HCT116 (cell line): ENCODE data around the gene PSMD5. TPM values are rescaled to one million over a fixed set of nuclear protein-coding genes. Genes with fewer than 3 reads are reported as not detected.

ENCODE experiments used
- ATAC-seq: fragments of 200-7000 bp; cut with Tn5 transposase; 2 replicates; pipeline ENCODE4 v1.9.1; 2020; ENCODE audit warnings: mild to moderate bottlenecking, moderate library complexity
- BruUV-seq: library from RNA; stranded (reverse); fragments of 400-500 nt; replicated peaks from 2 replicates; lab custom pipeline; 2021; lab: Mats Ljungman, UMichigan
- CTCF ChIA-PET: fragments of 300-600 bp; sonication (Branson Sonifier 250); formaldehyde crosslinking; loops from one replicate; lab custom pipeline; 2021; ENCODE audit warnings: antibody characterized with exemption; lab: Charles Lee
- POLR2A ChIA-PET: fragments of 300-600, 350-600 bp; sonication (Branson Sonifier 250); formaldehyde crosslinking; loops from one replicate; lab custom pipeline; 2021; ENCODE audit warnings: antibody characterized with exemption; lab: Charles Lee
- RAD21 ChIA-PET, 2 experiments: fragments of 300-600 bp; sonication (Branson Sonifier 250); formaldehyde crosslinking; loops; one replicate each; lab custom pipeline; 2023; ENCODE audit warnings: low total read pairs in 2 of 2; ENCODE audit not compliant: uncharacterized antibody in 2 of 2, unreplicated experiment in 2 of 2, low non-redundant PET in 1 of 2; lab: Charles Lee
- DNase-seq: peaks from one replicate; pipeline ENCODE4 v3.0.0-alpha.2; 2010; ENCODE audit warnings: low read depth, low spot score
- H2AFZ ChIP-seq: fragments of 200-600 bp; shearing (Covaris generic), sonication (generic); 2 replicates; pipeline ENCODE4 v1.6.1; 2017; ENCODE audit warnings: low read depth, mixed run types, mixed read lengths, antibody characterized with exemption, low read length; ENCODE audit not compliant: poor library complexity, severe bottlenecking
- H3K27ac ChIP-seq: 2 replicates; pipeline ENCODE4 v1.5.1; 2012; ENCODE audit warnings: low read depth, low read length
- H3K27me3 ChIP-seq: fragments of 200-600 bp; sonication (generic); 2 replicates; pipeline ENCODE4 v1.6.1; 2016; ENCODE audit warnings: mixed run types, low read length, mixed read lengths; ENCODE audit not compliant: insufficient read depth
- H3K36me3 ChIP-seq, 2 experiments: fragments of 200-500 bp in 1 of 2; fragments of 200-600 bp in 1 of 2; sonication (Bioruptor generic) in 1 of 2; sonication (generic) in 1 of 2; 2 replicates each; pipeline versions ENCODE4 v1.5.1 to v1.6.1; 2014 to 2016; ENCODE audit warnings: low read length in 2 of 2, inconsistent platforms in 1 of 2, mixed read lengths in 1 of 2, mixed run types in 1 of 2; ENCODE audit not compliant: insufficient read depth in 2 of 2, control insufficient read depth in 1 of 2
- H3K4me1 ChIP-seq, 2 experiments: fragments of 200-600 bp in 1 of 2; sonication (generic) in 1 of 2; 2 replicates each; pipeline versions ENCODE4 v1.5.1 to v1.6.1; 2012 to 2017; ENCODE audit warnings: low read length in 2 of 2, inconsistent platforms in 1 of 2, mild to moderate bottlenecking in 1 of 2, mixed read lengths in 1 of 2, mixed run types in 1 of 2, moderate library complexity in 1 of 2; ENCODE audit not compliant: insufficient read depth in 2 of 2, control insufficient read depth in 1 of 2
- H3K4me2 ChIP-seq: fragments of 200-600 bp; sonication (generic); 2 replicates; pipeline ENCODE4 v1.6.1; 2017; ENCODE audit warnings: mixed run types, low read length, mixed read lengths
- H3K4me3 ChIP-seq, 2 experiments: fragments of 200-600 bp in 1 of 2; sonication (generic) in 1 of 2; replicated peaks in 1 of 2; 2 replicates each; pipeline ENCODE4 v1.5.1; 2011 to 2016; ENCODE audit warnings: low read length in 2 of 2, control low read depth in 1 of 2, low read depth in 1 of 2, mild to moderate bottlenecking in 1 of 2, mixed read lengths in 1 of 2, mixed run types in 1 of 2
- H3K79me2 ChIP-seq: fragments of 200-600 bp; sonication (generic); 2 replicates; pipeline ENCODE4 v1.6.1; 2017; ENCODE audit warnings: mild to moderate bottlenecking, mixed run types, low read length, moderate library complexity, mixed read lengths; ENCODE audit not compliant: insufficient read depth
- H3K9ac ChIP-seq: fragments of 200-600 bp; sonication (generic); 2 replicates; pipeline ENCODE4 v1.6.1; 2016; ENCODE audit warnings: low read length, mixed read lengths
- H3K9me2 ChIP-seq: fragments of 200-600 bp; sonication (generic), shearing (Covaris generic); 2 replicates; pipeline ENCODE4 v1.6.1; 2017; ENCODE audit warnings: mixed run types, mild to moderate bottlenecking, moderate library complexity; ENCODE audit not compliant: insufficient read depth
- H3K9me3 ChIP-seq, 2 experiments: fragments of 200-500 bp in 1 of 2; fragments of 200-600 bp in 1 of 2; sonication (Bioruptor generic) in 1 of 2; sonication (generic) in 1 of 2; 2 replicates each; pipeline ENCODE4 v1.6.1; 2014 to 2017; ENCODE audit warnings: low read length in 2 of 2, mixed read lengths in 2 of 2, inconsistent platforms in 1 of 2, low read depth in 1 of 2, mild to moderate bottlenecking in 1 of 2, mixed run types in 1 of 2, moderate library complexity in 1 of 2; ENCODE audit not compliant: control insufficient read depth in 1 of 2, insufficient read depth in 1 of 2
- H4K20me1 ChIP-seq: fragments of 200-600 bp; sonication (generic), shearing (Covaris generic); 2 replicates; pipeline ENCODE4 v1.6.1; 2017; ENCODE audit warnings: mixed run types, mild to moderate bottlenecking, moderate library complexity; ENCODE audit not compliant: insufficient read depth
- CBX3 ChIP-seq: IDR thresholded peaks from 2 replicates; pipeline ENCODE4 v1.6.1; 2012; ENCODE audit warnings: low read depth
- CEBPB ChIP-seq: IDR thresholded peaks from 2 replicates; pipeline ENCODE4 v1.6.1; 2012; ENCODE audit warnings: low read depth
- CTCF ChIP-seq, 3 experiments: fragments of 200-600 bp in 1 of 3; sonication (generic) in 1 of 3; IDR thresholded peaks in 2 of 3; conservative IDR thresholded peaks in 1 of 3; 2 replicates each; pipeline ENCODE4 v1.5.1; 2012 to 2017; ENCODE audit warnings: low read depth in 2 of 3, low read length in 2 of 3, antibody characterized with exemption in 1 of 3, borderline replicate concordance in 1 of 3, control low read depth in 1 of 3, mild to moderate bottlenecking in 1 of 3, mixed read lengths in 1 of 3, mixed run types in 1 of 3, moderate library complexity in 1 of 3; ENCODE audit not compliant: insufficient read depth in 1 of 3
- EGR1 ChIP-seq: IDR thresholded peaks from 2 replicates; pipeline ENCODE4 v1.6.1; 2012; ENCODE audit warnings: low read depth
- ELF1 ChIP-seq: IDR thresholded peaks from 2 replicates; pipeline ENCODE4 v1.6.1; 2012; ENCODE audit warnings: low read depth, borderline replicate concordance
- EZH2 ChIP-seq: fragments of 200-600 bp; sonication (generic); IDR thresholded peaks from 2 replicates; pipeline ENCODE4 v1.6.1; 2017; ENCODE audit warnings: antibody characterized with exemption, mixed run types
- EZH2phosphoT487 ChIP-seq: fragments of 200-600 bp; IDR thresholded peaks from 2 replicates; pipeline ENCODE4 v1.6.1; 2018; ENCODE audit warnings: antibody characterized with exemption, borderline replicate concordance
- FOSL1 ChIP-seq: IDR thresholded peaks from 2 replicates; pipeline ENCODE4 v1.6.1; 2012; ENCODE audit warnings: low read depth
- JUND ChIP-seq: IDR thresholded peaks from 2 replicates; pipeline ENCODE4 v1.6.1; 2012
- POLR2A ChIP-seq: IDR thresholded peaks from 2 replicates; pipeline ENCODE4 v1.7.0; 2011; ENCODE audit warnings: borderline replicate concordance; ENCODE audit not compliant: insufficient read depth, insufficient read length; ENCODE audit errors: extremely low read depth
- POLR2AphosphoS5 ChIP-seq: IDR thresholded peaks from 2 replicates; pipeline ENCODE4 v1.6.1; 2011; ENCODE audit warnings: mild to moderate bottlenecking, low read depth, low read length, moderate library complexity
- SIN3A ChIP-seq: IDR thresholded peaks from 2 replicates; pipeline ENCODE4 v1.6.1; 2012; ENCODE audit warnings: low read depth
- SP1 ChIP-seq: IDR thresholded peaks from 2 replicates; pipeline ENCODE4 v1.6.1; 2012; ENCODE audit warnings: low read depth
- SRF ChIP-seq: IDR thresholded peaks from 2 replicates; pipeline ENCODE4 v1.6.1; 2012; ENCODE audit warnings: low read depth
- TCF7L2 ChIP-seq: IDR thresholded peaks from 2 replicates; pipeline ENCODE4 v1.7.0; 2011; ENCODE audit warnings: borderline replicate concordance, inconsistent platforms; ENCODE audit not compliant: insufficient read depth, insufficient read length; ENCODE audit errors: extremely low read depth
- ZFX ChIP-seq: fragments of 450-650 bp; IDR thresholded peaks from 2 replicates; pipeline ENCODE4 v1.6.1; 2017
- ZNF274 ChIP-seq: fragments of 200-500 bp; sonication (Bioruptor generic); IDR thresholded peaks from 2 replicates; pipeline ENCODE4 v1.6.1; 2014; ENCODE audit warnings: mild to moderate bottlenecking, low read depth, low read length, inconsistent platforms
- intact Hi-C: fragments of 100-400 bp; cut with micrococcal nuclease; formaldehyde crosslinking; loops from 2 replicates; pipeline ENCODE4 v1.10.0; 2022
- total RNA-seq: library from RNA; stranded (reverse); gene quantifications from one replicate; pipeline ENCODE4 v1.2.1, GENCODE V29; 2021; ENCODE audit not compliant: unreplicated experiment
- TF ChIP-seq, protein P1 (sequence below): IDR thresholded peaks from 2 replicates; pipeline ENCODE4 v1.6.1; 2012
- TF ChIP-seq, protein P2 (sequence below): IDR thresholded peaks from 2 replicates; pipeline ENCODE4 v1.6.1; 2012; ENCODE audit warnings: low read depth

Gene PSMD5
- total RNA-seq, 1 experiment from 2014 or later = 64.3 TPM

DNA sequence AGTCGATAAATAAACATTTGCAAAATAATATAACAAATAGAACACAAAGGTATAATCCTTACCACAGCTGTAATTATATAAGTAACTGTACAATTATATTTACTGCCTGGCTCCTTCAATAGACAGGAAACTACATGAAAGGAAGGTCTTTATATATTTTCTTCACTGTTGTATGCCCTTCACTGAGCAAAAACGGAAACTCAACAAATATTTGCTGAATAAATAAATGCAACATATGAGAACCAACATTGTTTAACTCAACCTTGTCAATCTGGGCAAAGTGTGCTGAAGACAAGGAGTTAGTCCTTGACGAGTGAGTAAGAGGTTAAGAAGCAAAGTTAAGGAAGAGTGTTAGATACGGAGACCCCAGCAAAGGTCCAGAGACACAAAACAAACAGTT is 22.6 kb downstream of the PSMD5 start:
- Histone ChIP-seq H3K4me1 (no peaks in the 10 kb centered on the region), H3K9ac (no peak overlapping the region), H3K36me3 (peaks cover 37 to 43% of the 10 kb centered on the region in 2 experiments), H3K27me3 (no peaks in the 10 kb centered on the region), H3K4me2 (no peak overlapping the region), H4K20me1 (no peaks in the 10 kb centered on the region), H3K27ac (no peak overlapping the region), H3K4me3 (no peak overlapping the region), H3K79me2 (no peaks in the 10 kb centered on the region), H2AFZ (no peak overlapping the region), H3K9me2 (no peaks in the 10 kb centered on the region), H3K9me3 (no peaks in the 10 kb centered on the region)
- intact Hi-C loops = no loop called here
- ChIA-PET CTCF (no interaction called here), RAD21 (no interaction called here), POLR2A (no interaction called here)
- BruUV-seq = no TSS peak
- ATAC-seq (no peak), DNase-seq (no peak)
- TF ChIP-seq TCF7L2 (no peak), CEBPB (no peak), POLR2AphosphoS5 (no peak), ZFX (no peak), JUND (no peak), CBX3 (no peak), SRF (no peak), ELF1 (no peak), SP1 (no peak), FOSL1 (no peak), EGR1 (no peak)

GRCh38 chr9:120818595-120818994 is 24.1 kb downstream of the PSMD5 start:
- Histone ChIP-seq H3K4me1 (no peaks in the 10 kb centered on the region), H3K4me2 (no peak overlapping the region), H3K79me2 (no peaks in the 10 kb centered on the region), H3K36me3 (peaks cover 27 to 35% of the 10 kb centered on the region in 2 experiments), H2AFZ (no peak overlapping the region), H3K9ac (no peak overlapping the region), H4K20me1 (no peaks in the 10 kb centered on the region), H3K9me3 (no peaks in the 10 kb centered on the region), H3K27ac (no peak overlapping the region), H3K27me3 (no peaks in the 10 kb centered on the region), H3K4me3 (no peak overlapping the region), H3K9me2 (no peaks in the 10 kb centered on the region)
- CTCF ChIA-PET = no interaction called here
- BruUV-seq = no TSS peak
- RAD21 ChIA-PET = no interaction called here
- intact Hi-C loops = no loop called here
- POLR2A ChIA-PET = no interaction called here
- ATAC-seq (no peak), DNase-seq (no peak)
- no peak for TF ChIP-seq POLR2A
- TF ChIP-seq, protein P1, sequence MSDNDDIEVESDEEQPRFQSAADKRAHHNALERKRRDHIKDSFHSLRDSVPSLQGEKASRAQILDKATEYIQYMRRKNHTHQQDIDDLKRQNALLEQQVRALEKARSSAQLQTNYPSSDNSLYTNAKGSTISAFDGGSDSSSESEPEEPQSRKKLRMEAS = no peak
- TF ChIP-seq ZFX = no peak
- TF ChIP-seq CTCF (IDR thresholded peaks at IDR 0.05 in 2 of 3, conservative IDR thresholded peaks at IDR 0.05 in 1 of 3; ENCODE audit: borderline replicate concordance in 1 of 3, insufficient read depth in 1 of 3, low read depth in 2 of 3, low read length in 2 of 3) = no peak
- no peak for TF ChIP-seq SIN3A
- no peak for TF ChIP-seq POLR2AphosphoS5
- TF ChIP-seq EZH2 = no peak
- no peak for TF ChIP-seq ZNF274
- no peak for TF ChIP-seq EGR1
- no peak for TF ChIP-seq ELF1
- TF ChIP-seq EZH2phosphoT487 = no peak
- TF ChIP-seq, protein P2, sequence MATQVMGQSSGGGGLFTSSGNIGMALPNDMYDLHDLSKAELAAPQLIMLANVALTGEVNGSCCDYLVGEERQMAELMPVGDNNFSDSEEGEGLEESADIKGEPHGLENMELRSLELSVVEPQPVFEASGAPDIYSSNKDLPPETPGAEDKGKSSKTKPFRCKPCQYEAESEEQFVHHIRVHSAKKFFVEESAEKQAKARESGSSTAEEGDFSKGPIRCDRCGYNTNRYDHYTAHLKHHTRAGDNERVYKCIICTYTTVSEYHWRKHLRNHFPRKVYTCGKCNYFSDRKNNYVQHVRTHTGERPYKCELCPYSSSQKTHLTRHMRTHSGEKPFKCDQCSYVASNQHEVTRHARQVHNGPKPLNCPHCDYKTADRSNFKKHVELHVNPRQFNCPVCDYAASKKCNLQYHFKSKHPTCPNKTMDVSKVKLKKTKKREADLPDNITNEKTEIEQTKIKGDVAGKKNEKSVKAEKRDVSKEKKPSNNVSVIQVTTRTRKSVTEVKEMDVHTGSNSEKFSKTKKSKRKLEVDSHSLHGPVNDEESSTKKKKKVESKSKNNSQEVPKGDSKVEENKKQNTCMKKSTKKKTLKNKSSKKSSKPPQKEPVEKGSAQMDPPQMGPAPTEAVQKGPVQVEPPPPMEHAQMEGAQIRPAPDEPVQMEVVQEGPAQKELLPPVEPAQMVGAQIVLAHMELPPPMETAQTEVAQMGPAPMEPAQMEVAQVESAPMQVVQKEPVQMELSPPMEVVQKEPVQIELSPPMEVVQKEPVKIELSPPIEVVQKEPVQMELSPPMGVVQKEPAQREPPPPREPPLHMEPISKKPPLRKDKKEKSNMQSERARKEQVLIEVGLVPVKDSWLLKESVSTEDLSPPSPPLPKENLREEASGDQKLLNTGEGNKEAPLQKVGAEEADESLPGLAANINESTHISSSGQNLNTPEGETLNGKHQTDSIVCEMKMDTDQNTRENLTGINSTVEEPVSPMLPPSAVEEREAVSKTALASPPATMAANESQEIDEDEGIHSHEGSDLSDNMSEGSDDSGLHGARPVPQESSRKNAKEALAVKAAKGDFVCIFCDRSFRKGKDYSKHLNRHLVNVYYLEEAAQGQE = no peak
